Upper lobe of right lung (tissue), 1 donor: ENCODE data around the gene PAOX. TPM values are rescaled to one million over a fixed set of nuclear protein-coding genes. Genes with fewer than 3 reads are reported as not detected.

Experiments
- ATAC-seq: fragments of 200-7000 bp; cut with Tn5 transposase; one replicate; pipeline ENCODE4 v1.9.1; 2020; ENCODE audit warnings: mild to moderate bottlenecking, moderate library complexity
- DNase-seq: peaks from one replicate; pipeline ENCODE4 v3.0.0-alpha.2; 2020
- H3K27ac ChIP-seq: fragments of 200-600 bp; one replicate; pipeline ENCODE4 v1.8.0; 2022
- H3K27me3 ChIP-seq: fragments of 200-600 bp; one replicate; pipeline ENCODE4 v1.8.0; 2022; ENCODE audit warnings: mild to moderate bottlenecking
- H3K36me3 ChIP-seq: fragments of 200-600 bp; one replicate; pipeline ENCODE4 v1.8.0; 2022
- H3K4me1 ChIP-seq: fragments of 200-600 bp; one replicate; pipeline ENCODE4 v1.8.0; 2022
- H3K4me3 ChIP-seq: fragments of 200-600 bp; one replicate; pipeline ENCODE4 v1.8.0; 2022; ENCODE audit warnings: mild to moderate bottlenecking
- H3K9me3 ChIP-seq: fragments of 200-600 bp; one replicate; pipeline ENCODE4 v1.8.0; 2022
- intact Hi-C: fragments of 100-400 bp; cut with DNase I; formaldehyde crosslinking; loops from one replicate; pipeline ENCODE4 v1.11.0; 2022
- total RNA-seq: library from RNA; stranded (reverse); fragmentation: NEBNext Ultra II Directional; extraction: Animal tissue kit (Norgen Biotek cat#: 25700); gene quantifications from one replicate; pipeline ENCODE4 v1.2.1, GENCODE V29; 2021
- TF ChIP-seq, protein P1 (sequence below): fragments of 200-600 bp; IDR thresholded peaks from one replicate; pipeline ENCODE4 v1.8.0; 2022; ENCODE audit warnings: antibody characterized with exemption
- donor health status: DM: no; HTN: yes; CAD: no; lungs with severe emphysema.

The PAOX gene
- total RNA-seq, 1 donor from 2014 or later = 6.0 TPM

GRCh38 chr10:133335246-133336117 is 43.6 kb upstream of the PAOX start:
- ATAC-seq = peak; percentile 24
- intact Hi-C loops = no loop called here
- Histone ChIP-seq H3K4me3 (peak overlapping the region; percentile 32), H3K4me1 (peaks cover 16% of the 10 kb centered on the region), H3K27ac (no peak overlapping the region), H3K36me3 (no peaks in the 10 kb centered on the region), H3K9me3 (no peaks in the 10 kb centered on the region), H3K27me3 (peaks cover 55% of the 10 kb centered on the region)
- TF ChIP-seq, protein P1, sequence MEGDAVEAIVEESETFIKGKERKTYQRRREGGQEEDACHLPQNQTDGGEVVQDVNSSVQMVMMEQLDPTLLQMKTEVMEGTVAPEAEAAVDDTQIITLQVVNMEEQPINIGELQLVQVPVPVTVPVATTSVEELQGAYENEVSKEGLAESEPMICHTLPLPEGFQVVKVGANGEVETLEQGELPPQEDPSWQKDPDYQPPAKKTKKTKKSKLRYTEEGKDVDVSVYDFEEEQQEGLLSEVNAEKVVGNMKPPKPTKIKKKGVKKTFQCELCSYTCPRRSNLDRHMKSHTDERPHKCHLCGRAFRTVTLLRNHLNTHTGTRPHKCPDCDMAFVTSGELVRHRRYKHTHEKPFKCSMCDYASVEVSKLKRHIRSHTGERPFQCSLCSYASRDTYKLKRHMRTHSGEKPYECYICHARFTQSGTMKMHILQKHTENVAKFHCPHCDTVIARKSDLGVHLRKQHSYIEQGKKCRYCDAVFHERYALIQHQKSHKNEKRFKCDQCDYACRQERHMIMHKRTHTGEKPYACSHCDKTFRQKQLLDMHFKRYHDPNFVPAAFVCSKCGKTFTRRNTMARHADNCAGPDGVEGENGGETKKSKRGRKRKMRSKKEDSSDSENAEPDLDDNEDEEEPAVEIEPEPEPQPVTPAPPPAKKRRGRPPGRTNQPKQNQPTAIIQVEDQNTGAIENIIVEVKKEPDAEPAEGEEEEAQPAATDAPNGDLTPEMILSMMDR = no peak
- DNase-seq = peak; percentile 76

DNA sequence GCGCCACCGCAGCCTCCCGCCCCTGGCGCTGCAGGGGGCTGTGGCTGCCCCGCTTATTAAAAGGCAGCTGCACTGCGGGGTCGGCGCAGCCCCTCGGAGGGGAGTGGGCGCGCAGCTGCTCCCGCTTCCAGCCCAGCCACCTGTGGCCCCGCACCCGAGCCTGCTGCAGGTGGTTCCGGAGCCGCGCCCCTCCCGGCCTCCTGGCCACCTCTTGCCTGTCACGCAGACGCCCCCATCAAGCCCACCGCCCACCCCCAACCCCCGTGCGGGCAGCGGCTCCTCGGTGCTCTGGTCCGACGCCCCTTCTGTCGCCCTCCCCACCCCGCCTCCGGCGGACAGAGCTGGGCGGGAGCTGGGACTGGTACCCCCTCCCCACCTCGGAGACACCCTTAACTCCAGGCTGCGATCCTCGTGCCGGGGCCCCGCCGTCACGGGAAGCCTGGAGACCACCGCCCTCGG is 42.9 kb upstream of the PAOX start:
- no peaks in the 10 kb centered on the region for H3K9me3 ChIP-seq
- TF ChIP-seq, protein P1 = no peak
- H3K4me1 ChIP-seq = peaks cover 16% of the 10 kb centered on the region
- H3K27ac ChIP-seq = no peak overlapping the region
- no peak for ATAC-seq
- intact Hi-C loops = no loop called here
- peaks cover 50% of the 10 kb centered on the region for H3K27me3 ChIP-seq
- no peak for DNase-seq
- H3K36me3 ChIP-seq = no peaks in the 10 kb centered on the region
- H3K4me3 ChIP-seq = peak overlapping the region; percentile 32

- H3K9me3 ChIP-seq = no peaks in the 10 kb centered on the region
- H3K4me1 ChIP-seq = peaks cover 16% of the 10 kb centered on the region
- ATAC-seq = peak; percentile 11
- H3K36me3 ChIP-seq = no peaks in the 10 kb centered on the region
- DNase-seq = peak; percentile 77
- TF ChIP-seq, protein P1 = no peak
- intact Hi-C loops = no loop called here
- H3K27me3 ChIP-seq = peaks cover 48% of the 10 kb centered on the region
- H3K27ac ChIP-seq = no peak within 1 kb of the TSS
- H3K4me3 ChIP-seq = peak within 1 kb of the TSS; percentile 32
Observed at GRCh38 chr10:133336577-133337369, 42.3 kb upstream of the PAOX start, which contains the start of gene CALY. Gene CALY (minus strand): TSS chr10:133336896. CDS start chr10:133328989, 7,907 bp downstream.

GRCh38 chr10:133337370-133337725 is 41.7 kb upstream of the PAOX start:
- peaks cover 16% of the 10 kb centered on the region for H3K4me1 ChIP-seq
- H3K9me3 ChIP-seq = no peaks in the 10 kb centered on the region
- no peak overlapping the region for H3K4me3 ChIP-seq
- ATAC-seq (no peak), DNase-seq (no peak)
- peaks cover 48% of the 10 kb centered on the region for H3K27me3 ChIP-seq
- TF ChIP-seq, protein P1 = no peak
- no peaks in the 10 kb centered on the region for H3K36me3 ChIP-seq
- intact Hi-C loops = no loop called here
- no peak overlapping the region for H3K27ac ChIP-seq

DNA sequence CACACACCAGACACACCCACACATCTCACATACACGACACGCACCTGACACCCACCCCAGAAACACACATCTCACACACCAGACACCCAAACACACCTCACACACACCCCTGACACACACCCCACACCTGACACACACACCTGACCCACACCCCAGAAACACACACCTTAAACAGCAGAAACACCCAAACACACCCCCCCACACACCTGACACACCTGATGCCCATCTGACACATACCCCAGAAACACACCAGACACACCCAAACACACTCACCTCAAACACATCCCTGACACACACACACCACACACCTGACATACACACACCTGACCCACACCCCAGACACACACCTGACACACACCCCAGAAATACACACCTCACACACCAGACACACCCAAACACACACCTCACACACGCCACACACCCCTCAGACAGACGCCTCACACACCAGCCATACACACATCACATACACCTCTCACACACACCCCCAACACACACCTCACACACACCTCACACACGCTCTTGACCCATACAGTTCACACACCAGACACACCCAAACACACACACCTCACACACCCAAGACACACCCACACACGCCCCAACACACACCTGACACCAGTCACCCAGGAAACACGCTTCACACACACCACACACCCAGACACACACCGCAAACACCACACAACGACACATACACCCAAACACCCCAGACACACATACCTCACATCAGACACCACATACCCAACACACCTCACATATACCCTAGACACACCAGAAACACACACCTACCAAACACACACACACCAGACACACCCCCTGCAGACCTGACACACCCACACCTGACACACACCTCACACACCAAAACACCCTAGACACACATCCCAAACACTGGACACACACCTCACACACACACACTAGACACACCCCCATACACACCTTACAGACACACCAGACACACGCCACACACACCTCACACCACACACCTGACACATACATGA is 40.7 kb upstream of the PAOX start:
- DNase-seq (no peak), ATAC-seq (no peak)
- H3K27me3 ChIP-seq = peaks cover 53% of the 10 kb centered on the region
- intact Hi-C loops = no loop called here
- no peaks in the 10 kb centered on the region for H3K36me3 ChIP-seq
- no peak overlapping the region for H3K4me3 ChIP-seq
- H3K9me3 ChIP-seq = no peaks in the 10 kb centered on the region
- peaks cover 16% of the 10 kb centered on the region for H3K4me1 ChIP-seq
- H3K27ac ChIP-seq = no peak overlapping the region
- TF ChIP-seq, protein P1 = no peak
